ENCODE measurements around the gene C1RL. TPM values are rescaled to one million over a fixed set of nuclear protein-coding genes. Genes with fewer than 3 reads are reported as not detected.

C1RL gene
- total RNA-seq, 1 donor from 2014 or later = 32.4 TPM

DNA sequence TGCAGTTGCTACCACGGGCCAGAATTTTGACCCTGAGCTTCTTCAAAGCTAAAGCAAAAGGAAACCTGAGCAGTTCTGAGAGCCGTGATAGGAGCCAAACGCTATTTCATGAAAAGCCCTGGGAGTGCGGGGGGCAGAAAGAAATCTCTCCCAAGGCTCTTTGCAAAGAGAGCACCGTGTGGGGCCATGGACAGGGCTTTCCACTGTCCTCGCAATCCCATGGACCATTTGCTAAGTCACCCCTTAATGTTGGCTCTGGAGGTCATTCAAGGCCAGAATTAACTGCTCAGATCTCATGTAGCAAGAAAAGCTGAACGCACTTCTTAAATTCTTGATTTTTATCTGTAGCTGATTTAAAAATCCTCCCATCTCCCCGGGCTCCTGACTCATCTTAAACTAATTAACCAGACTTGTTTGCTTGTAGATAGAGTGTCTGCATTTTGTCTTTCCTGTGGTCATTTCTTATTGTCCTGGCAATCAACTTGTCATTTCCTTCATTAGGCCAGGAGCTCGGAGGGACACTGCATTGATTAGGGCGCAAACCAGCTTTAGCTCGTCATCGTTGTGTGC lies 46.0 kb upstream of the C1RL start:
- H3K27me3 Mint-ChIP-seq = no peaks in the 10 kb centered on the region
- no peak overlapping the region for H3K27ac Mint-ChIP-seq
- H3K4me1 Mint-ChIP-seq (ENCODE audit: unreplicated experiment) = peaks cover 6% of the 10 kb centered on the region
- no peaks in the 10 kb centered on the region for H3K9me3 Mint-ChIP-seq
- DNase-seq (ENCODE audit: extremely low spot score, unreplicated experiment) = no peak
- H3K36me3 Mint-ChIP-seq = peaks cover 19% of the 10 kb centered on the region
- TF ChIP-seq, protein P1, sequence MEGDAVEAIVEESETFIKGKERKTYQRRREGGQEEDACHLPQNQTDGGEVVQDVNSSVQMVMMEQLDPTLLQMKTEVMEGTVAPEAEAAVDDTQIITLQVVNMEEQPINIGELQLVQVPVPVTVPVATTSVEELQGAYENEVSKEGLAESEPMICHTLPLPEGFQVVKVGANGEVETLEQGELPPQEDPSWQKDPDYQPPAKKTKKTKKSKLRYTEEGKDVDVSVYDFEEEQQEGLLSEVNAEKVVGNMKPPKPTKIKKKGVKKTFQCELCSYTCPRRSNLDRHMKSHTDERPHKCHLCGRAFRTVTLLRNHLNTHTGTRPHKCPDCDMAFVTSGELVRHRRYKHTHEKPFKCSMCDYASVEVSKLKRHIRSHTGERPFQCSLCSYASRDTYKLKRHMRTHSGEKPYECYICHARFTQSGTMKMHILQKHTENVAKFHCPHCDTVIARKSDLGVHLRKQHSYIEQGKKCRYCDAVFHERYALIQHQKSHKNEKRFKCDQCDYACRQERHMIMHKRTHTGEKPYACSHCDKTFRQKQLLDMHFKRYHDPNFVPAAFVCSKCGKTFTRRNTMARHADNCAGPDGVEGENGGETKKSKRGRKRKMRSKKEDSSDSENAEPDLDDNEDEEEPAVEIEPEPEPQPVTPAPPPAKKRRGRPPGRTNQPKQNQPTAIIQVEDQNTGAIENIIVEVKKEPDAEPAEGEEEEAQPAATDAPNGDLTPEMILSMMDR (conservative IDR thresholded peaks at IDR 0.05) = no peak
- no peak overlapping the region for H3K4me3 Mint-ChIP-seq

DNA sequence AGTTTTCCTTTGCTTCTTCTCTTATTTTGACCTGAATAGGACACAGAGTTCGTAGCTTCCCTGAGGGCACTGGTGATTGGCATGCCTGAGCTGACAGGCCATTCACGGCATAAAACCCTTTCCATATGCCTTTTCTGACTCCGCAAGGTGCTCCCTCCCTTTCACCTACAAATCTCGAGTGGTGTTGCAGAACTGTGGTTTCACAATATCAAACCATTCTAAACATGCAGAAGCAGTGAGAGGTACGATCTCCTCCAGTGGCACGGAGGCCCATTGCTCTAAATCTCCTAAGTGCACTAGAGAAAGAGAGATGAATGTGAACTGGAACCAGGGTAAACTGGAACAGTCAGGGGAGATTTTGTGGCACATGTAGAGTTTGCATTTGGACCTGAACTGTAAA lies 45.0 kb upstream of the C1RL start:
- H3K4me1 Mint-ChIP-seq (ENCODE audit: unreplicated experiment) = peaks cover 6% of the 10 kb centered on the region
- H3K27me3 Mint-ChIP-seq = no peaks in the 10 kb centered on the region
- H3K27ac Mint-ChIP-seq = peak overlapping the region; percentile 25
- peak overlapping the region; percentile 2 for H3K4me3 Mint-ChIP-seq
- TF ChIP-seq, protein P1 (conservative IDR thresholded peaks at IDR 0.05) = no peak
- DNase-seq (ENCODE audit: extremely low spot score, unreplicated experiment) = no peak
- no peaks in the 10 kb centered on the region for H3K9me3 Mint-ChIP-seq
- peaks cover 19% of the 10 kb centered on the region for H3K36me3 Mint-ChIP-seq

DNA sequence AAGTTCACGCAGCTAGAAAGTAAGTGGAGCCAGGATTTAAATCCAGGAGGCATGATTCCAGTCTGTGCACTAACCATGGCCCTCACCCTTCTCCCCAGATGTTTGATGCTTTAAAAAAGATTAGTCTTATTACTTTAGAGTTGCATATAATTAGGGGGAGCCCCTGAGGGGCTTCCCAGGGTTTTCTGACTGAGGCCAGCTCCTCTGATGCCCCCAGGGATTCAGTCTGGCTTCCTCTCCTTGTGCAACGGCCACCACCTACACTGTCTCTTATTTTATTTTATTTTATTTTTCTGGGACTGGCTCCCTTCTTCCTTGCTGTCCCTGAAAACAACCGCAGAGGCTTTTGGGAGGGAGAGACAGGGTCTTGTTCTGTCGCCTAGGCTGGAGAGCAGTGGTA lies 43.8 kb upstream of the C1RL start:
- Mint-ChIP-seq H3K36me3 (peaks cover 24% of the 10 kb centered on the region), H3K9me3 (no peaks in the 10 kb centered on the region), H3K27ac (no peak overlapping the region), H3K4me1 (ENCODE audit: unreplicated experiment) (peaks cover 6% of the 10 kb centered on the region), H3K4me3 (no peak overlapping the region), H3K27me3 (no peaks in the 10 kb centered on the region)
- TF ChIP-seq, protein P1 (conservative IDR thresholded peaks at IDR 0.05) = no peak
- DNase-seq (ENCODE audit: extremely low spot score, unreplicated experiment) = no peak

DNA sequence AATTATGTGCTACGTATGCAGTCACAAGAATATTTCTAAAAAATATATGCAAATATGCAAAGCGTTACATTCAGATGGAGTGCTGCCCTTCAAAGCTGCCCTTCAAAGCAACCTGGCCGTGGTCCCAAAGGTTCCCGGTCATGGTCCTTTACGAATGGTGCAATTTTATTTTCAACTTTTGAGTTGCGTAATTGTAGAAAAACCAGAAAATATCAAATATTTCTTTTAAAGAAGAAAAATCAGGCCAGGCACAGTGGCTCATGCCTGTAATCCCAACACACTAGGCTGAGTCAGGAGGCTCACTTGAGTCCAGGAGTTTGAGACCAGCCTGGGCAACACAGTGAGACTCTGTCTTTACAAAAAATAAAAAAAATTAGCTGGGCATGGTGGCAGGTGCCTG lies 42.5 kb upstream of the C1RL start:
- H3K27me3 Mint-ChIP-seq = no peaks in the 10 kb centered on the region
- peaks cover 6% of the 10 kb centered on the region for H3K4me1 Mint-ChIP-seq (ENCODE audit: unreplicated experiment)
- TF ChIP-seq, protein P1 (conservative IDR thresholded peaks at IDR 0.05) = no peak
- peaks cover 27% of the 10 kb centered on the region for H3K36me3 Mint-ChIP-seq
- no peaks in the 10 kb centered on the region for H3K9me3 Mint-ChIP-seq
- H3K27ac Mint-ChIP-seq = no peak overlapping the region
- DNase-seq (ENCODE audit: extremely low spot score, unreplicated experiment) = no peak
- no peak overlapping the region for H3K4me3 Mint-ChIP-seq

DNA sequence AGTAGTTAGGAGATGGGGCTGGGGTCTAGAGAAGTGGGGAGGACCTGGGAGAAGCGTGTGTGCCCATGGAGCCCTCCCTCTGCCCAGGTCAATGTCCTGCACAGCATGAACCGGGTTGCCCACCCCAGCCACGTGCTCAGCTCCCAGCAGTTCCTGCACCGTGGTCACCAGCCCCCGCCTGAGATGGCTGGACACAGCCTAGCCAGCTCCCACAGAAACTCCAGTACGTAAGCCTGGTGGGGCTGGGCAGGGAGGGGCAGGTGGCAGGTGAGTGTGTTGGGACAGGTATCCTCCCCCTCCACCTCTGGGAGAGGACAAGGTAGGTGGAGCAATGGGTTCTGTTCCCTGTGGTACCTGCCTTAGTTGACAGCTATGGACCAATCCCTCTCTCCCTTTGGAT lies 41.8 kb upstream of the C1RL start:
- H3K27me3 Mint-ChIP-seq = no peaks in the 10 kb centered on the region
- no peak overlapping the region for H3K4me3 Mint-ChIP-seq
- H3K4me1 Mint-ChIP-seq (ENCODE audit: unreplicated experiment) = peaks cover 6% of the 10 kb centered on the region
- peaks cover 30% of the 10 kb centered on the region for H3K36me3 Mint-ChIP-seq
- no peaks in the 10 kb centered on the region for H3K9me3 Mint-ChIP-seq
- no peak overlapping the region for H3K27ac Mint-ChIP-seq
- DNase-seq (ENCODE audit: extremely low spot score, unreplicated experiment) = no peak
- TF ChIP-seq, protein P1 (conservative IDR thresholded peaks at IDR 0.05) = no peak

DNA sequence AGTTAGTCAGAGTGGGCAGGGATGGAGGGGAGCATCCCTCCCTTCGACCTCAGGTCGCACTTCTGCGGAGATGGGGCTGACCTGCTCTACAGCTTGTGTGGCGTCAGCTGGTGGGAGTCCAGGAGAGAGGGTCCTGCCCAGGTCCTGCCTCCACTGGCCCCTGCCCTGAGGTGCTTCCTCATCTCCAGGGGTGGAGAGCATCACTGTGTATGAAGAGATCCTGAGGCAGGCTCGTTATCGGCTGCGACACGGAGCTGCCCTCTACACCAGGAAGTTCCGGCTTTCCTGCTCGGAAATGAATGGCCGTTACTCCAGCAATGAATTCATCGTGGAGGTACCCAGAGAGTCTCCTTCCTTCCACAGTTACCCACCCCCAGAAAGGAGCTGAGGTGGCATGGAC lies 41.3 kb upstream of the C1RL start:
- peaks cover 34% of the 10 kb centered on the region for H3K36me3 Mint-ChIP-seq
- H3K4me1 Mint-ChIP-seq (ENCODE audit: unreplicated experiment) = peaks cover 6% of the 10 kb centered on the region
- H3K9me3 Mint-ChIP-seq = no peaks in the 10 kb centered on the region
- no peak overlapping the region for H3K4me3 Mint-ChIP-seq
- no peaks in the 10 kb centered on the region for H3K27me3 Mint-ChIP-seq
- no peak for DNase-seq (ENCODE audit: extremely low spot score, unreplicated experiment)
- TF ChIP-seq, protein P1 (conservative IDR thresholded peaks at IDR 0.05) = no peak
- H3K27ac Mint-ChIP-seq = no peak overlapping the region

Measured in type B pancreatic cell (in vitro differentiated cells).